GM08714 (cell line): ENCODE measurements around the gene GGT6.
"Not testable (repeated sequence)": the region's sequence is repeated elsewhere in the genome, so short reads cannot be mapped to it uniquely, and the experiment has no call there.

Source experiments
- H3K4me3 ChIP-seq: fragments of 200-500 bp; sonication (Bioruptor generic); 2 replicates; pipeline ENCODE4 v1.5.1; 2014; ENCODE audit warnings: mild to moderate bottlenecking, low read length, inconsistent platforms
- ZNF274 ChIP-seq: IDR thresholded peaks from 2 replicates; pipeline ENCODE4 v1.6.1; 2012; ENCODE audit warnings: mild to moderate bottlenecking, low read depth, low read length

The GGT6 gene

DNA sequence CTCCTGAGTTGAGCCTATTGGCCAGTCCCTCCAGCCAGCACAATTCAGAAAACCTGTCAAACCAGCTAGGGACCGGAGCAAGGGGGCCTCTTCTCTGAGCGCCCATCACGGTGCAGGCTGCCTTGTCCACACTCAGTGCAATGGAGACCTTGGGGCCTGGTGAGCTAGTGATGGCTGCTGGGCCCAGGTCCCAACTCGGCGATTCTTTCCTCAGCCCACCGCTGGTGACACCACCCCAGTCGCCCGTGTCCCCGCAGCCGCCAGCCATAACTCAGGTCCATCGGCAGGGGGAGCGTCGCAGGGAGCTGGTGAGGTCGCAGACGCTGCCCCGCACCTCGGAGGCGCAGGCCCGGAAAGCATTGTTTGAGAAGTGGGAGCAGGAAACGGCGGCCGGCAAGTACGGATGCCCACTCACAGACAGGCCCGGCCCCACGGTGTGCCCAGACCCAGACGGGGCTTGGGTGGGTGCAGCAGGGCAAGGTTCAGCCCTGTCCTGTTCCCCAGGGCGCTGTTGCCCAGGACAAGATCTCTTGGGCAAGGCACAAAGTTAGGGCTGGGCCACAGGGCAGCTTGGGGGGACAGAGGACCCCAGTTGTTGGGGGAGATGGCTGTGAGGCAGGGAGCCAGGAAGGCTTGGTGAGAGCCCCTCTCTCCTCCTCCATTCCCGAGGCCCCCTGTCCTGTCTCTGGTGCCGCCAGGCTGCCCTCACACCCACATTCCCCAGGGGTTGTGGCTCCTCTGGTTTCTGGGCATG is 34.7 kb upstream of the GGT6 start:
- no peak overlapping the region for H3K4me3 ChIP-seq
- no peak for TF ChIP-seq ZNF274

- no peak overlapping the region for H3K4me3 ChIP-seq
- no peak for TF ChIP-seq ZNF274
Observed at GRCh38 chr17:4594406-4594805, 34.0 kb upstream of the GGT6 start.

GRCh38 chr17:4593021-4593421 is 32.6 kb upstream of the GGT6 start:
- no peak overlapping the region for H3K4me3 ChIP-seq
- no peak for TF ChIP-seq ZNF274

DNA sequence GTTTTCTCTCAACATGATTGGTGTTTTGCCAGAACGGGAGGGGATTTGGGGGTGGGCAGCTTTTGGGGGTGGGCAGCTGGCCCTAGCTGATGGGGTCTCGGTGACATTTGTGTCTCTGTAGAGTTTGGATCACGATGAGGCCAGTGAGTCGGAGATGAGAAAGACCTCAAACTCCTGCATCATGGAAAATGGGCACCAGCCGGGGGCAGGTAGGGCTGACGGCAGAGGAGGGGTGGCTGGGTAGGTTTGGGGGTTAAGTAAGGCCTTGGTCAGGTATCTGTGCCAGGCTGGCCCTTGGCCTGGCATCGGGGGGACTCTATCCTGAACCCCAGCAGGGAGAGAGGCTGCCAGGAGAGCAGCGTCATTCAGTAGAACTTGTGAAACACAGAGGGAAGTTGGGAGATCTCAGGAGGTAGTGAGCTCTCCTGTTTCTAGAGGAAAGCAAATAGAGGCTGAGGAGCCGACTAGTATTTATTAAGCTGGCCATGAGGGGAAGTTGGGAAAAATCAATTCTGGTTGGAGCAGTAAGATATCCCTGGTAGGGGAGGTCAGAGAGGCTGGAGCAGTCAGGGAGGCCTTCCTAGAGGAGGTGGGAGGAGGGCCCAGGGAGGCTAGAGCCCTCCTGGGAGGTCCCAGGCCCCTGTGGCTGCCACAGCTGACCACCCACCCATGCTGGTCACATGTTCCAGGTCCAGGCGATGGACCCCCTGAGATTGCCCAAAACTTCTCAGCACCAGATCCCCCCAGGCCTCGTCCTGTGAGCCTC is 32.0 kb upstream of the GGT6 start:
- TF ChIP-seq ZNF274 = no peak
- H3K4me3 ChIP-seq = no peak overlapping the region

GRCh38 chr17:4591529-4591928 is 31.2 kb upstream of the GGT6 start:
- TF ChIP-seq ZNF274 = no peak
- no peak overlapping the region for H3K4me3 ChIP-seq

GRCh38 chr17:4590981-4591453 is 30.6 kb upstream of the GGT6 start:
- no peak for TF ChIP-seq ZNF274
- H3K4me3 ChIP-seq = no peak overlapping the region

DNA sequence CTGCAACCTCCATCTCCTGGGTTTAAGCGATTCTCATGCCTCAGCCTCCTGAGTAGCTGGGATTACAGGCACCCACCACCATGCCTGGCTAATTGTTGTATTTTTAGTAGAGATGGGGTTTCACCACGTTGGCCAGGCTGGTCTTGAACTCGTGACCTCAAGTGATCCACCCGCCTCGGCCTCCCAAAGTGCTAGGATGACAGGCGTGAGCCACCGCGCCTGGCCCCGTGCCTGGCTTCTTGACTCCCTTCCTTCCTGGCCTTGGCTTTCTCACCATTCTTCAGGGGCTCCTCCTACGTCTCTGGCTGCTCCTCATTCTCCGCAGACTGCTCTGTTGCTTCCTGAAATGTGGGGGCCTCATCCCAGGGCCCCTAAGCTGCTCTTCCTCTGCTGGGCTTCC is 29.7 kb upstream of the GGT6 start:
- not testable (repeated sequence) for H3K4me3 ChIP-seq

DNA sequence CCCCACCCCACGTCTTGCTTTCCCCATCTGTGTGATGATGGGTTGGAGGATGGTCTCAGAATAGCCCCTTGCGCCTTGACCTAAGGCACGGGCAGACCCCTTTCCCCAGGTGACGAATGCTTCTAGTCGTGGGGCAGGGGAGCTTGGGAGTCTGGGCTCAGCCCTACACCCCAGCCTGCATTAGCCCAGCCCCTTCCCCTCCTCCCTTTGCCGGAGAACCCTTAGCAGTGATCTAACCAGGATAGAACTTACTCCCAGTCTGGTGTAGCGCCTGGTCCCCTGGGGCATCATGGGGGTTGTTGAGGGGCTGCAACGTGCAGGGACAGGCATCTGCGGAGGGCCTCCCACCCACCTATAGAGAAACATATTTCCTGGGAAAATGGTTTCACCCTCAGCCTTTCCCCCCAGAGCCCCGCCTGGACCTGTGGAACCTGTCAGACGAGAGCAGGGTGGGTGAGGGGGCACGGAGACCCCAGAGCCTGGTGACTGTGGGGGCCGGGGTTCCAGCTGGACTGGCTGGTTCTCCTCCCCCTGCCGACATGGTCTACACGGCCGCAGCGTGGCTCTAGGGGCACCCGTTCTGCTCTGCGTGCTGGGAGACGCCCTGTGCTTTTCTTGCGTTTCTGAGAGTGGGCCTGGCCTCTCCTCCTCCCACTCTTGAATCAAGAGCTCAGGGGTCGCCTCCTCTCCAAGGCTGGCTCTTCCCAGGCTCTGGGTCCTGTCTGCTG is 28.7 kb upstream of the GGT6 start:
- TF ChIP-seq ZNF274 = no peak

DNA sequence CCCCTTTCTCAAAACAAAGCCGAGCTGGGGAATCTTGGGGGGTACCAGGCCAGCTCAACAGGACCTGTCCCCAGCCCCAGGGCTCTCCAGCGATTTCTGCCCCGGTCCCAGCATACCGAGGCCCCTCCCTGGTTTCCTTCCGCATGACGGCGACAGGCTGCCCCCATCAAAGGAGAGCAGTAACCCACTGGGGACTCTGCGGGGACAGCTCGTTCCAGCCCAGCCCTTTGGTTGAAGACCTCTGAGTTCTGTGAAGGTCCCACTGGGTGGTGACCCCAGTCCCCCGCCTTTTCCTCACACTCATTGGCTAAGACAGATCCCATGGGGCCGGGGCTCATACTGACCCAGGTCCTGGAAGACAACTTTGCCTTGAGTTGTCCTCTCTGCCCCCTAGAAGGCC is 28.0 kb upstream of the GGT6 start:
- TF ChIP-seq ZNF274 = no peak
- H3K4me3 ChIP-seq = no peak overlapping the region

More for the DNA sequence above, 28.7 kb upstream of the GGT6 start:
- no peak overlapping the region for H3K4me3 ChIP-seq

DNA sequence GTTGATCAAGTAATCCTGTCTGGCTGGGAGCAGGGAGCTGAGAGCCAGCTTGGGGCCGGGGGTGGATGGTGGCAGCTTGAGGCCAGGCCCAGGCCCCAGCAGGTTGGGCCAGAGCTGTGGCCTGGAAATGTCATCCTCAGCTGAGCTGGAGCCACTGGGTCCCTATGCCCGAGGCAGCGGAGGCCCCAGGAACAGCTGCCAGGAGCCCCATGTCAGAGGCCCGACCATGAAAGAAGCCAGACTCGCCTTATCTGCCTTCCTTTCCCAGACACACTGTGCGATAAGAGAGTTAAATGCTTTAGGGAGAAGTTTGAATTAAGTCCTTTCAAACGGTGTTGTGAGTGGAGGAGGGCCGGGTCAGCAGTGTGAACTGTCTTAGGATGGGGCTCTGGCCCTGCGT is 27.4 kb upstream of the GGT6 start:
- TF ChIP-seq ZNF274 = no peak
- no peak overlapping the region for H3K4me3 ChIP-seq

DNA sequence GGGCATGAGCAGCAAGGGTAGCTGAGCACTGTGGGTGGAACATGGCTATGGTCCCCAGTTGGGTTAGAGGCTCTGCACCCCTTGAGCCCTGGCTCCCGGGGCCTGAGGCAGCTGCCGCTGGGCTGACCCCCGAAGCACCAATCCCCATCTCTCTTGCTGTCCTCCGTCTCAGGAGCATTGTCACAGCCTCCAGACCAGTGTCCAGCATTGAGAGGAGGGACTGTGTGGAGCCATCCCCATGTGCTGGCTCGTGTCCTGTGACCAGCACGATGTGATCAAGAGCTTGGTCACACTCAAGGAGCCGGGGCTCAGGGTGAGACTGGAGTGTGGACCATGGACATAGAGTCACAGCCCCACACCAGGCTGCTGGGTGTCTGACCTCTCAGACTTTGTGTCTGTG is 26.8 kb upstream of the GGT6 start:
- TF ChIP-seq ZNF274 = no peak
- H3K4me3 ChIP-seq = no peak overlapping the region

DNA sequence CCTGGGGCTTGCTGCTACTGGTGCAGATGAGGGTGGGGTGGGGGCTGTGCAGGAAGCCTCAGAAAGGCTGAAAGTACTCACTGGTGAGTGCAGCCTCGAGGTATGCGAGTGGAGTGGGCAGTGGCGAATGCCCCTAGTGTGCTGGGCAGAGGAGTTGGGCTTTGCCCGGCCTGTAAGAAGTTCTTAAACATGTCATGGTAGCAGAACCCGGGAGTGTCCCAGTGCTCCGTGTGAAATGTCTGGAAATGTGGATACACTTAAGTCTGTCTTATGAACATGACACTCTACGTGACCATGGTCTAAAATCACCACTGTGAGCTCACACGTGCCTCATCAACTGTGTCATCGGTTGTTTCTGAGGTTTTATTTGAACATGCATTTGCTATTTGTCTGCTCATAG is 25.7 kb upstream of the GGT6 start:
- no peak overlapping the region for H3K4me3 ChIP-seq
- no peak for TF ChIP-seq ZNF274

GRCh38 chr17:4585638-4585994 is 25.2 kb upstream of the GGT6 start:
- no peak for TF ChIP-seq ZNF274
- H3K4me3 ChIP-seq = no peak overlapping the region

GRCh38 chr17:4584917-4585637 is 24.7 kb upstream of the GGT6 start:
- H3K4me3 ChIP-seq = no peak overlapping the region
- no peak for TF ChIP-seq ZNF274
